MM.1S (cell line): ENCODE results near the gene MOB3B.

ENCODE experiments used
- DNase-seq: peaks from one replicate; pipeline ENCODE4 v3.0.0-alpha.2; 2015
- H2AFZ ChIP-seq: fragments of 300-600 bp; sonication (generic); 2 replicates; pipeline ENCODE4 v1.6.0; 2016; ENCODE audit warnings: antibody characterized with exemption, low read length
- H3F3A ChIP-seq: fragments of 300-600 bp; sonication (generic); 2 replicates; pipeline ENCODE4 v1.6.1; 2016; ENCODE audit warnings: mild to moderate bottlenecking, antibody characterized with exemption, low read length, moderate library complexity, mixed read lengths; ENCODE audit not compliant: insufficient read depth
- H3K27ac ChIP-seq: fragments of 300-600 bp; sonication (generic); 2 replicates; pipeline ENCODE4 v1.5.1; 2016; ENCODE audit warnings: mild to moderate bottlenecking, low read length
- H3K27me3 ChIP-seq: fragments of 300-600 bp; sonication (generic); replicated peaks from 2 replicates; pipeline ENCODE4 v1.6.0; 2016; ENCODE audit warnings: low read length; ENCODE audit not compliant: insufficient read depth
- H3K36me3 ChIP-seq: fragments of 300-600 bp; sonication (generic); replicated peaks from 2 replicates; pipeline ENCODE4 v1.6.1; 2016; ENCODE audit warnings: mild to moderate bottlenecking, low read length, mixed read lengths; ENCODE audit not compliant: insufficient read depth
- H3K4me1 ChIP-seq: fragments of 300-600 bp; sonication (generic); 2 replicates; pipeline ENCODE4 v1.6.1; 2016; ENCODE audit warnings: low read length, mixed read lengths
- H3K4me2 ChIP-seq: fragments of 300-600 bp; sonication (generic); 2 replicates; pipeline ENCODE4 v1.6.0; 2016; ENCODE audit warnings: low read depth, low read length
- H3K4me3 ChIP-seq: fragments of 300-600 bp; sonication (generic); 2 replicates; pipeline ENCODE4 v1.5.1; 2016; ENCODE audit warnings: low read length, mixed read lengths
- H3K79me2 ChIP-seq: fragments of 300-600 bp; sonication (generic); 2 replicates; pipeline ENCODE4 v1.6.1; 2016; ENCODE audit warnings: mixed run types, low read length, mixed read lengths
- H3K9ac ChIP-seq: fragments of 300-600 bp; sonication (generic); 2 replicates; pipeline ENCODE4 v1.6.1; 2016; ENCODE audit warnings: low read length, mixed read lengths
- H3K9me2 ChIP-seq: fragments of 300-600 bp; sonication (generic); replicated peaks from 2 replicates; pipeline ENCODE4 v1.6.1; 2016; ENCODE audit warnings: mild to moderate bottlenecking, low read length, mixed read lengths; ENCODE audit not compliant: insufficient read depth
- H3K9me3 ChIP-seq: fragments of 300-600 bp; sonication (generic); replicated peaks from 2 replicates; pipeline ENCODE4 v1.6.1; 2016; ENCODE audit warnings: mild to moderate bottlenecking, low read length, mixed read lengths; ENCODE audit not compliant: insufficient read depth
- H4K20me1 ChIP-seq: fragments of 300-600 bp; sonication (generic); 2 replicates; pipeline ENCODE4 v1.6.1; 2016; ENCODE audit warnings: mild to moderate bottlenecking, low read length, moderate library complexity, mixed read lengths; ENCODE audit not compliant: insufficient read depth
- CTCF ChIP-seq: fragments of 300-600 bp; sonication (generic); IDR thresholded peaks from 2 replicates; pipeline ENCODE4 v1.5.1; 2016; ENCODE audit warnings: antibody characterized with exemption, low read length, mixed read lengths
- EZH2 ChIP-seq: fragments of 300-600 bp; sonication (generic); optimal IDR thresholded peaks from 2 replicates; pipeline ENCODE3; 2017; ENCODE audit warnings: low read depth, mild to moderate bottlenecking, antibody characterized with exemption, low read length, mixed read lengths
- EZH2phosphoT487 ChIP-seq: fragments of 300-600 bp; sonication (generic); IDR thresholded peaks from 2 replicates; pipeline ENCODE4 v1.6.1; 2018; ENCODE audit warnings: antibody characterized with exemption, low read length

MOB3B gene

GRCh38 chr9:27530915-27531755, 1.5 kb upstream of the MOB3B start:
- Histone ChIP-seq H2AFZ (no peak overlapping the region), H3K27ac (no peak overlapping the region), H3K27me3 (no peaks in the 10 kb centered on the region), H3F3A (no peaks in the 10 kb centered on the region), H3K79me2 (no peaks in the 10 kb centered on the region), H3K9me3 (no peaks in the 10 kb centered on the region), H3K9me2 (no peaks in the 10 kb centered on the region), H3K9ac (no peak overlapping the region), H3K4me1 (no peaks in the 10 kb centered on the region), H3K36me3 (no peaks in the 10 kb centered on the region), H3K4me3 (no peak overlapping the region), H4K20me1 (no peaks in the 10 kb centered on the region), H3K4me2 (no peak overlapping the region)
- TF ChIP-seq EZH2phosphoT487, result no peak
- no peak for TF ChIP-seq CTCF
- no peak for TF ChIP-seq EZH2
- no peak for DNase-seq

- TF ChIP-seq CTCF, result no peak
- no peak for TF ChIP-seq EZH2
- no peak for TF ChIP-seq EZH2phosphoT487
- H3K79me2 ChIP-seq, result no peaks in the 10 kb centered on the region
- H3K27me3 ChIP-seq, result no peaks in the 10 kb centered on the region
- no peaks in the 10 kb centered on the region for H4K20me1 ChIP-seq
- H3F3A ChIP-seq, result no peaks in the 10 kb centered on the region
- no peak for DNase-seq
- peak overlapping the region; percentile 59 for H3K4me2 ChIP-seq
- no peaks in the 10 kb centered on the region for H3K36me3 ChIP-seq
- no peak overlapping the region for H3K27ac ChIP-seq
- H3K9me2 ChIP-seq, result no peaks in the 10 kb centered on the region
- no peaks in the 10 kb centered on the region for H3K9me3 ChIP-seq
- peak overlapping the region; percentile 33; the same call in 1 of the 2 replicates for H3K9ac ChIP-seq
- H3K4me3 ChIP-seq, result peak overlapping the region; percentile 63
- H2AFZ ChIP-seq, result peak overlapping the region; percentile 67; the same call in 1 of the 2 replicates
- H3K4me1 ChIP-seq, result no peaks in the 10 kb centered on the region
These were observed 713 bp downstream of the MOB3B start for GRCh38 chr9:27528886-27529315.

- TF ChIP-seq EZH2 (no peak), CTCF (no peak), EZH2phosphoT487 (no peak)
- no peaks in the 10 kb centered on the region for H3K9me2 ChIP-seq
- H4K20me1 ChIP-seq, result no peaks in the 10 kb centered on the region
- no peaks in the 10 kb centered on the region for H3K79me2 ChIP-seq
- no peak overlapping the region for H3K9ac ChIP-seq
- H3K36me3 ChIP-seq, result no peaks in the 10 kb centered on the region
- H3K4me2 ChIP-seq, result peak overlapping the region; percentile 59; the same call in 1 of the 2 replicates
- H3K27me3 ChIP-seq, result no peaks in the 10 kb centered on the region
- H3K27ac ChIP-seq, result no peak overlapping the region
- H3K9me3 ChIP-seq, result no peaks in the 10 kb centered on the region
- H3F3A ChIP-seq, result no peaks in the 10 kb centered on the region
- H3K4me3 ChIP-seq, result peak overlapping the region; percentile 63; the same call in 1 of the 2 replicates
- no peak overlapping the region for H2AFZ ChIP-seq
- H3K4me1 ChIP-seq, result no peaks in the 10 kb centered on the region
- no peak for DNase-seq
These were observed 1.3 kb downstream of the MOB3B start for GRCh38 chr9:27528076-27528885.
